Measurements from ENCODE around the gene ITGA3. TPM values are rescaled to one million over a fixed set of nuclear protein-coding genes. Genes with fewer than 3 reads are reported as not detected.

Gene ITGA3
- total RNA-seq, 1 experiment from 2014 or later = 22.5 TPM

- Mint-ChIP-seq H3K4me3 (no peak overlapping the region), H3K4me1 (peaks cover 14 to 21% of the 10 kb centered on the region in 2 experiments), H3K36me3 (ENCODE audit: insufficient read depth in 1 of 3, low read depth in 3 of 3) (no peaks in the 10 kb centered on the region), H3K27me3 (ENCODE audit: low read depth) (peaks cover 2% of the 10 kb centered on the region; the same call in 1 of the 2 replicates), H3K9me3 (no peaks in the 10 kb centered on the region), H3K27ac (no peak overlapping the region)
- Histone ChIP-seq H3K18ac (ENCODE audit: insufficient read length, low read depth, low read length) (no peak overlapping the region), H3K23me2 (ENCODE audit: insufficient read length, low read depth, low read length, poor library complexity, severe bottlenecking) (peaks cover 12% of the 10 kb centered on the region), H2BK15ac (ENCODE audit: low read depth, low read length) (no peak overlapping the region), H3K79me2 (ENCODE audit: insufficient read depth, low read length) (no peaks in the 10 kb centered on the region), H3K4me2 (ENCODE audit: insufficient read depth, insufficient read length, low read length) (no peak overlapping the region), H2BK120ac (ENCODE audit: low read depth, low read length, poor library complexity, severe bottlenecking) (no peak overlapping the region), H4K91ac (ENCODE audit: insufficient read length, low read depth, low read length) (no peak overlapping the region), H4K8ac (replicated peaks; ENCODE audit: insufficient read length, low read depth, low read length) (no peak overlapping the region), H2BK5ac (ENCODE audit: insufficient read length, low read length) (no peak overlapping the region), H2AFZ (ENCODE audit: low read length) (no peak overlapping the region), H2BK12ac (ENCODE audit: insufficient read length, low read depth, low read length) (no peak overlapping the region), H3K9ac (ENCODE audit: extremely low read depth, insufficient read length, low read length) (no peak overlapping the region), H3K56ac (ENCODE audit: insufficient read length, low read depth, low read length) (no peak overlapping the region), H3K27me3 (ENCODE audit: insufficient read depth, low read length) (no peaks in the 10 kb centered on the region), H2AK5ac (ENCODE audit: insufficient read length, low read length) (no peak overlapping the region), H3K9me3 (ENCODE audit: control insufficient read depth, low read depth, low read length) (no peaks in the 10 kb centered on the region), H3K14ac (ENCODE audit: insufficient read depth, low read length) (no peak overlapping the region), H3K4me1 (ENCODE audit: insufficient read depth, low read length) (no peaks in the 10 kb centered on the region), H3K79me1 (ENCODE audit: insufficient read depth, low read depth, low read length, poor library complexity, severe bottlenecking) (no peaks in the 10 kb centered on the region), H3T11ph (ENCODE audit: low read length) (no peak overlapping the region), H3K23ac (ENCODE audit: insufficient read length, low read depth, low read length) (no peak overlapping the region), H3K4ac (ENCODE audit: low read depth, low read length) (no peak overlapping the region), H4K5ac (ENCODE audit: insufficient read length, low read depth, low read length) (no peak overlapping the region), H4K20me1 (ENCODE audit: control insufficient read depth, insufficient read depth, insufficient read length) (no peaks in the 10 kb centered on the region), H2BK20ac (ENCODE audit: low read depth, low read length, poor library complexity, severe bottlenecking) (no peak overlapping the region), H3K27ac (ENCODE audit: insufficient read length, low read depth, low read length) (no peak overlapping the region)
- DNase-seq = no peak
- no CpG with 5 or more reads among the region's 15 CpGs for WGBS (ENCODE audit: extremely low coverage, insufficient read length, low lambda C conversion rate)
- no peak for TF ChIP-seq CTCF (conservative IDR thresholded peaks at IDR 0.05)
Measured at GRCh38 chr17:50090971-50091917, 35.3 kb downstream of the ITGA3 start.
